ENCODE results near the gene POLR2E. TPM values are rescaled to one million over a fixed set of nuclear protein-coding genes. Genes with fewer than 3 reads are reported as not detected.

POLR2E gene
- total and polyA plus RNA-seq, 9 of the 15 experiments (the other 6 are each of a cell fraction or from before 2014, with no cell fraction given) = 3.4 to 413 (median 244) TPM

GRCh38 chr19:1104311-1105007 lies 9.3 kb upstream of the POLR2E start (continued):
- TF ChIP-seq ZNF696 (CRISPR knock-in tag; conservative IDR thresholded peaks at IDR 0.05) (no peak), RBM15 (IDR thresholded peaks at IDR 0.05; ENCODE audit: insufficient read depth, low read length) (no peak), ZNF589 (CRISPR knock-in tag; IDR thresholded peaks at IDR 0.05; ENCODE audit: low read depth) (0 out of 2 replicates have a peak, but pooled peaks have one; percentile 28), JUN (IDR thresholded peaks at IDR 0.05; ENCODE audit: borderline replicate concordance, low read depth, low read length) (0 out of 2 replicates have a peak, but pooled peaks have one; percentile 12), JUN (CRISPR knock-in tag; IDR thresholded peaks at IDR 0.05; ENCODE audit: borderline replicate concordance) (no peak), HNRNPLL (IDR thresholded peaks at IDR 0.05; ENCODE audit: low read depth, low read length, poor library complexity, severe bottlenecking) (peak; percentile 26), GTF2E2 (tag; IDR thresholded peaks at IDR 0.05) (0 out of 2 replicates have a peak, but pooled peaks have one; percentile 4)

GRCh38 chr19:1103708-1104310 lies 8.6 kb upstream of the POLR2E start, which contains the start of gene GPX4:
TSS of gene GPX4 (plus strand) at chr19:1103994. CDS start at chr19:1104044, 50 bp downstream.
- peaks cover 27 to 70% of the 10 kb centered on the region in 2 experiments for H3K4me1 ChIP-seq (replicated peaks in 1 of 2; ENCODE audit: control insufficient read depth in 2 of 2, insufficient read depth in 2 of 2, low read length in 2 of 2)
- peak; percentile 99 for FAIRE-seq
- POLR2A ChIA-PET = interaction anchor here (0.6 to 1.6 kb wide), 11 partner anchors 9 to 165 kb away, joined by 3 to 14 read pairs (median 5); partner anchors contain the start of genes ABCA7 and CIRBP
- in situ Hi-C loops (cut with MboI) (no loop called here), intact Hi-C loops (cut with micrococcal nuclease) (loop anchor here (2.0 to 5.0 kb wide), 2 partner anchors 62 to 83 kb away; partner anchors contain the start of genes ABCA7, RNU6-2 and TMEM259)
- H3K9ac ChIP-seq (ENCODE audit: insufficient read depth in 1 of 2, low read depth in 2 of 2, low read length in 2 of 2) = peak within 1 kb of the TSS; percentile 88 to 95
- H2AFZ ChIP-seq (ENCODE audit: low read depth, low read length) = peak within 1 kb of the TSS; percentile 74
- H4K20me1 ChIP-seq (replicated peaks; ENCODE audit: control insufficient read depth, insufficient read depth, low read length) = no peaks in the 10 kb centered on the region; the same call in 1 of the 2 replicates
- H3K27ac ChIP-seq (ENCODE audit: extremely low read depth, low read depth, low read length) = peak within 1 kb of the TSS; percentile 98
- H3K27me3 ChIP-seq (ENCODE audit: control insufficient read depth in 2 of 2, insufficient read depth in 2 of 2, low read length in 2 of 2) = no peaks in the 10 kb centered on the region
- CTCF ChIA-PET (ENCODE audit: low intra/inter-chr PET ratio) = no interaction called here
- ATAC-seq = peak; percentile 95
- H3K9me3 ChIP-seq (replicated peaks; ENCODE audit: control insufficient read depth, insufficient read depth, low read depth, low read length) = peaks cover 7% of the 10 kb centered on the region
- peak; percentile 95 to 100 (median 97) for DNase-seq (ENCODE audit: extremely low read depth in 1 of 4, low spot score in 3 of 4)
- BruUV-seq (replicated peaks) = no TSS peak
- H3K9me1 ChIP-seq (ENCODE audit: control insufficient read depth, insufficient read depth, low read length) = no peaks in the 10 kb centered on the region
- H3K4me3 ChIP-seq = peak within 1 kb of the TSS; percentile 97
- peaks cover 34% of the 10 kb centered on the region; the same call in 2 of the 3 replicates for H3K36me3 ChIP-seq (ENCODE audit: control insufficient read depth, insufficient read depth, low read length)
- peaks cover 25% of the 10 kb centered on the region for H3K79me2 ChIP-seq (ENCODE audit: control insufficient read depth, insufficient read depth, low read length)
- H3K4me2 ChIP-seq (ENCODE audit: insufficient read depth, low read length) = peak within 1 kb of the TSS; percentile 82
- WGBS (ENCODE audit: insufficient coverage, low coverage, missing lambda C conversion rate) = 1% methylated on average over 47 of the region's 75 CpGs
- TF ChIP-seq NR2C2 (CRISPR knock-in tag; IDR thresholded peaks at IDR 0.05) (no peak), NR2C2 (tag; IDR thresholded peaks at IDR 0.05) (peak; percentile 67; the same call in 1 of the 2 replicates), PML (IDR thresholded peaks at IDR 0.05; ENCODE audit: low read length) (peak; percentile 63; the same call in 1 of the 2 replicates), SP2 (IDR thresholded peaks at IDR 0.05; ENCODE audit: extremely low read depth, low read depth, low read length, poor library complexity, severe bottlenecking) (peak; percentile 47), POLR2AphosphoS5 (IDR thresholded peaks at IDR 0.05; ENCODE audit: control insufficient read depth, insufficient read depth, low read depth, low read length) (peak; percentile 90), ZNF197 (CRISPR knock-in tag; IDR thresholded peaks at IDR 0.05; ENCODE audit: low read depth) (no peak), TRIM28 (IDR thresholded peaks at IDR 0.05) (no peak), AFF4 (CRISPR knock-in tag; IDR thresholded peaks at IDR 0.05) (peak; percentile 93; the same call in 1 of the 2 replicates), GTF2E2 (tag; IDR thresholded peaks at IDR 0.05) (peak; percentile 70; the same call in 1 of the 2 replicates), MXI1 (IDR thresholded peaks at IDR 0.05; ENCODE audit: low read depth, low read length) (no peak)

Measured in K562 (cell line).